Measurements from ENCODE around the gene WDFY4. TPM values are rescaled to one million over a fixed set of nuclear protein-coding genes. Genes with fewer than 3 reads are reported as not detected.

WDFY4 gene
- total RNA-seq, 1 experiment from 2014 or later: 144 TPM

- peak overlapping the region; percentile 98 for H3K27ac ChIP-seq (ENCODE audit: low read length)
- no peak overlapping the region for H3K9ac ChIP-seq (ENCODE audit: low read length)
- H3K27me3 ChIP-seq (ENCODE audit: low read length): no peaks in the 10 kb centered on the region
- peaks cover 43% of the 10 kb centered on the region for H3K4me1 ChIP-seq (ENCODE audit: low read length)
- no peaks in the 10 kb centered on the region for H3K9me3 ChIP-seq (ENCODE audit: low read length)
- H2AFZ ChIP-seq (ENCODE audit: low read length): no peak overlapping the region
- no peak for DNase-seq
- H4K20me1 ChIP-seq (ENCODE audit: insufficient read depth, low read depth, low read length): peaks cover 4% of the 10 kb centered on the region; the same call in 1 of the 2 replicates
- no peaks in the 10 kb centered on the region for H3K9me2 ChIP-seq (replicated peaks; ENCODE audit: insufficient read depth, low read length)
- H3K4me3 ChIP-seq (ENCODE audit: low read length): no peak overlapping the region
- H3K79me2 ChIP-seq (ENCODE audit: low read length): peaks cover 19% of the 10 kb centered on the region
- peaks cover 76% of the 10 kb centered on the region for H3K36me3 ChIP-seq (ENCODE audit: insufficient read depth, low read length)
- no peak overlapping the region for H3K4me2 ChIP-seq (ENCODE audit: low read depth, low read length, poor library complexity, severe bottlenecking)
These were observed 46.5 kb downstream of the WDFY4 start for GRCh38 chr10:48731141-48731540.

- H3K9me3 ChIP-seq (ENCODE audit: low read length): no peaks in the 10 kb centered on the region
- H3K9me2 ChIP-seq (replicated peaks; ENCODE audit: insufficient read depth, low read length): no peaks in the 10 kb centered on the region
- peaks cover 4% of the 10 kb centered on the region; the same call in 1 of the 2 replicates for H4K20me1 ChIP-seq (ENCODE audit: insufficient read depth, low read depth, low read length)
- no peaks in the 10 kb centered on the region for H3K27me3 ChIP-seq (ENCODE audit: low read length)
- H3K79me2 ChIP-seq (ENCODE audit: low read length): peaks cover 19% of the 10 kb centered on the region
- H3K4me2 ChIP-seq (ENCODE audit: low read depth, low read length, poor library complexity, severe bottlenecking): no peak overlapping the region
- peak overlapping the region; percentile 98 for H3K27ac ChIP-seq (ENCODE audit: low read length)
- no peak for DNase-seq
- H3K4me1 ChIP-seq (ENCODE audit: low read length): peaks cover 40% of the 10 kb centered on the region
- no peak overlapping the region for H2AFZ ChIP-seq (ENCODE audit: low read length)
- no peak overlapping the region for H3K9ac ChIP-seq (ENCODE audit: low read length)
- peaks cover 77% of the 10 kb centered on the region for H3K36me3 ChIP-seq (ENCODE audit: insufficient read depth, low read length)
- H3K4me3 ChIP-seq (ENCODE audit: low read length): no peak overlapping the region
These were observed 47.0 kb downstream of the WDFY4 start for GRCh38 chr10:48731654-48732053.

GRCh38 chr10:48733329-48733728 is 48.7 kb downstream of the WDFY4 start:
- H3K27me3 ChIP-seq (ENCODE audit: low read length): no peaks in the 10 kb centered on the region
- no peaks in the 10 kb centered on the region for H4K20me1 ChIP-seq (ENCODE audit: insufficient read depth, low read depth, low read length)
- no peak overlapping the region for H3K4me3 ChIP-seq (ENCODE audit: low read length)
- no peak overlapping the region for H3K27ac ChIP-seq (ENCODE audit: low read length)
- H2AFZ ChIP-seq (ENCODE audit: low read length): no peak overlapping the region
- peaks cover 27% of the 10 kb centered on the region for H3K79me2 ChIP-seq (ENCODE audit: low read length)
- H3K36me3 ChIP-seq (ENCODE audit: insufficient read depth, low read length): peaks cover 82% of the 10 kb centered on the region
- peaks cover 23% of the 10 kb centered on the region for H3K4me1 ChIP-seq (ENCODE audit: low read length)
- H3K9me3 ChIP-seq (ENCODE audit: low read length): no peaks in the 10 kb centered on the region
- H3K4me2 ChIP-seq (ENCODE audit: low read depth, low read length, poor library complexity, severe bottlenecking): no peak overlapping the region
- H3K9ac ChIP-seq (ENCODE audit: low read length): no peak overlapping the region
- no peaks in the 10 kb centered on the region for H3K9me2 ChIP-seq (replicated peaks; ENCODE audit: insufficient read depth, low read length)
- no peak for DNase-seq

- no peak overlapping the region for H3K27ac ChIP-seq (ENCODE audit: low read length)
- H3K9me2 ChIP-seq (replicated peaks; ENCODE audit: insufficient read depth, low read length): no peaks in the 10 kb centered on the region
- H3K4me1 ChIP-seq (ENCODE audit: low read length): 0 out of 2 replicates have a peak, but pooled peaks cover 2% of the 10 kb centered on the region
- H2AFZ ChIP-seq (ENCODE audit: low read length): no peak overlapping the region
- H4K20me1 ChIP-seq (ENCODE audit: insufficient read depth, low read depth, low read length): no peaks in the 10 kb centered on the region
- H3K9ac ChIP-seq (ENCODE audit: low read length): no peak overlapping the region
- H3K79me2 ChIP-seq (ENCODE audit: low read length): peaks cover 37% of the 10 kb centered on the region
- H3K36me3 ChIP-seq (ENCODE audit: insufficient read depth, low read length): peaks cover 88% of the 10 kb centered on the region
- H3K27me3 ChIP-seq (ENCODE audit: low read length): no peaks in the 10 kb centered on the region
- H3K4me2 ChIP-seq (ENCODE audit: low read depth, low read length, poor library complexity, severe bottlenecking): no peak overlapping the region
- no peaks in the 10 kb centered on the region for H3K9me3 ChIP-seq (ENCODE audit: low read length)
- no peak for DNase-seq
- no peak overlapping the region for H3K4me3 ChIP-seq (ENCODE audit: low read length)
These were observed 51.2 kb downstream of the WDFY4 start for GRCh38 chr10:48735836-48736390.

GRCh38 chr10:48736596-48736995 is 51.9 kb downstream of the WDFY4 start:
- Histone ChIP-seq H2AFZ (ENCODE audit: low read length) (no peak overlapping the region), H3K9me2 (replicated peaks; ENCODE audit: insufficient read depth, low read length) (no peaks in the 10 kb centered on the region), H3K36me3 (ENCODE audit: insufficient read depth, low read length) (peaks cover 81% of the 10 kb centered on the region), H3K27ac (ENCODE audit: low read length) (no peak overlapping the region; the same call in 1 of the 2 replicates), H3K27me3 (ENCODE audit: low read length) (no peaks in the 10 kb centered on the region), H3K4me3 (ENCODE audit: low read length) (no peak overlapping the region), H3K9me3 (ENCODE audit: low read length) (no peaks in the 10 kb centered on the region), H3K4me2 (ENCODE audit: low read depth, low read length, poor library complexity, severe bottlenecking) (no peak overlapping the region), H3K9ac (ENCODE audit: low read length) (no peak overlapping the region), H4K20me1 (ENCODE audit: insufficient read depth, low read depth, low read length) (no peaks in the 10 kb centered on the region), H3K4me1 (ENCODE audit: low read length) (0 out of 2 replicates have a peak, but pooled peaks cover 2% of the 10 kb centered on the region), H3K79me2 (ENCODE audit: low read length) (peaks cover 36% of the 10 kb centered on the region)
- no peak for DNase-seq

GRCh38 chr10:48737886-48738285 is 53.2 kb downstream of the WDFY4 start:
- no peak for DNase-seq
- H4K20me1 ChIP-seq (ENCODE audit: insufficient read depth, low read depth, low read length): no peaks in the 10 kb centered on the region
- 0 out of 2 replicates have a peak overlapping the region, but pooled peaks have one; percentile 15 for H3K27ac ChIP-seq (ENCODE audit: low read length)
- H3K36me3 ChIP-seq (ENCODE audit: insufficient read depth, low read length): peaks cover 81% of the 10 kb centered on the region
- no peaks in the 10 kb centered on the region for H3K9me3 ChIP-seq (ENCODE audit: low read length)
- no peak overlapping the region for H2AFZ ChIP-seq (ENCODE audit: low read length)
- peaks cover 47% of the 10 kb centered on the region for H3K79me2 ChIP-seq (ENCODE audit: low read length)
- 0 out of 2 replicates have a peak, but pooled peaks cover 2% of the 10 kb centered on the region for H3K4me1 ChIP-seq (ENCODE audit: low read length)
- H3K4me2 ChIP-seq (ENCODE audit: low read depth, low read length, poor library complexity, severe bottlenecking): no peak overlapping the region
- H3K27me3 ChIP-seq (ENCODE audit: low read length): no peaks in the 10 kb centered on the region
- H3K9ac ChIP-seq (ENCODE audit: low read length): no peak overlapping the region
- no peaks in the 10 kb centered on the region for H3K9me2 ChIP-seq (replicated peaks; ENCODE audit: insufficient read depth, low read length)
- H3K4me3 ChIP-seq (ENCODE audit: low read length): no peak overlapping the region

- Histone ChIP-seq H3K27me3 (ENCODE audit: low read length) (no peaks in the 10 kb centered on the region), H3K36me3 (ENCODE audit: insufficient read depth, low read length) (peaks cover 76% of the 10 kb centered on the region), H4K20me1 (ENCODE audit: insufficient read depth, low read depth, low read length) (no peaks in the 10 kb centered on the region)
These were observed 54.5 kb downstream of the WDFY4 start for GRCh38 chr10:48739170-48739569.

GRCh38 chr10:48740015-48740707 is 55.5 kb downstream of the WDFY4 start:
- H4K20me1 ChIP-seq (ENCODE audit: insufficient read depth, low read depth, low read length): no peaks in the 10 kb centered on the region

More at GRCh38 chr10:48739170-48739569, 54.5 kb downstream of the WDFY4 start:
- Histone ChIP-seq H3K4me3 (ENCODE audit: low read length) (no peak overlapping the region), H3K9me3 (ENCODE audit: low read length) (no peaks in the 10 kb centered on the region), H3K79me2 (ENCODE audit: low read length) (peaks cover 54% of the 10 kb centered on the region), H3K27ac (ENCODE audit: low read length) (no peak overlapping the region), H2AFZ (ENCODE audit: low read length) (no peak overlapping the region), H3K4me1 (ENCODE audit: low read length) (0 out of 2 replicates have a peak, but pooled peaks cover 2% of the 10 kb centered on the region), H3K4me2 (ENCODE audit: low read depth, low read length, poor library complexity, severe bottlenecking) (no peak overlapping the region), H3K9ac (ENCODE audit: low read length) (no peak overlapping the region), H3K9me2 (replicated peaks; ENCODE audit: insufficient read depth, low read length) (no peaks in the 10 kb centered on the region)
- no peak for DNase-seq

More at GRCh38 chr10:48740015-48740707, 55.5 kb downstream of the WDFY4 start:
- no peaks in the 10 kb centered on the region for H3K27me3 ChIP-seq (ENCODE audit: low read length)
- no peak overlapping the region for H3K4me2 ChIP-seq (ENCODE audit: low read depth, low read length, poor library complexity, severe bottlenecking)
- no peak overlapping the region for H3K4me3 ChIP-seq (ENCODE audit: low read length)
- H3K36me3 ChIP-seq (ENCODE audit: insufficient read depth, low read length): peaks cover 83% of the 10 kb centered on the region
- no peaks in the 10 kb centered on the region for H3K9me3 ChIP-seq (ENCODE audit: low read length)
- H3K9ac ChIP-seq (ENCODE audit: low read length): no peak overlapping the region
- H2AFZ ChIP-seq (ENCODE audit: low read length): no peak overlapping the region
- DNase-seq: no peak
- H3K79me2 ChIP-seq (ENCODE audit: low read length): peaks cover 63% of the 10 kb centered on the region
- no peak overlapping the region for H3K27ac ChIP-seq (ENCODE audit: low read length)
- 0 out of 2 replicates have a peak, but pooled peaks cover 2% of the 10 kb centered on the region for H3K4me1 ChIP-seq (ENCODE audit: low read length)
- H3K9me2 ChIP-seq (replicated peaks; ENCODE audit: insufficient read depth, low read length): no peaks in the 10 kb centered on the region
